ENCODE data around the gene POU2AF1. TPM values are rescaled to one million over a fixed set of nuclear protein-coding genes. Genes with fewer than 3 reads are reported as not detected.
A peak's percentile ranks its signal among the peaks of the same experiment; 100 is the strongest.

POU2AF1 gene
- polyA plus RNA-seq, 2 donors = 0.55 to 0.73 TPM

DNA sequence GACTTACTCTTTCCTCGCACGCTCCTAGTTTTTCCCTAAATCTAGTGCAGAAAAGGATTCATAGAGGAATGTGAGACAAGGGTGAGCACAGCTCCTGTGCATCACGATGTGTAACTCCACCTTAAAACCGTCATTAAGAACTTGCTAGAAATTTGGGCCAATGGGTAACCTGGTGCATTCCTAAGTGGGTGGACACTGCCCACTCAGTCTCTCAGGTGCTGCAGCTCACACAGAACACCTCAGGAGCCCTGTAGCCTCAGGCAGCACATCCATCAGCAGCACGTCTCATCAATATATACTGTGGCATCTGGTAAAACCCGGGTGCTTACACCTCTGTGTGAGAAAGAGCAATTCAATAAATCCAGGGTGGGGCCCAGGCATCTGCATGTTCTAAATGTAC, 68.4 kb downstream of the POU2AF1 start:
- Histone ChIP-seq H3K27me3 (ENCODE audit: control insufficient read depth in 1 of 2, insufficient read depth in 2 of 2, low read length in 2 of 2) (no peaks in the 10 kb centered on the region), H3K27ac (ENCODE audit: low read depth in 2 of 2, low read length in 1 of 2) (peak overlapping the region; percentile 5 to 16), H3K36me3 (ENCODE audit: control insufficient read depth in 2 of 2, insufficient read depth in 2 of 2, low read length in 1 of 2) (no peaks in the 10 kb centered on the region), H3K9me3 (ENCODE audit: control insufficient read depth in 2 of 2, insufficient read depth in 1 of 2, low read depth in 1 of 2, low read length in 1 of 2) (no peaks in the 10 kb centered on the region), H3K4me3 (ENCODE audit: low read depth in 1 of 2, low read length in 2 of 2) (no peak overlapping the region), H3K4me1 (ENCODE audit: control insufficient read depth in 2 of 2, insufficient read depth in 2 of 2, low read length in 1 of 2) (peaks cover 0 to 5% of the 10 kb centered on the region in 2 donors)
- 65 to 69% methylated on average over 6 of the region's 6 CpGs for WGBS, 2 donors

- Histone ChIP-seq H3K27me3 (ENCODE audit: control insufficient read depth in 1 of 2, insufficient read depth in 2 of 2, low read length in 2 of 2) (no peaks in the 10 kb centered on the region), H3K36me3 (ENCODE audit: control insufficient read depth in 2 of 2, insufficient read depth in 2 of 2, low read length in 1 of 2) (no peaks in the 10 kb centered on the region), H3K4me1 (ENCODE audit: control insufficient read depth in 2 of 2, insufficient read depth in 2 of 2, low read length in 1 of 2) (peaks cover 0 to 5% of the 10 kb centered on the region in 2 donors), H3K27ac (ENCODE audit: low read depth in 2 of 2, low read length in 1 of 2) (peak overlapping the region; percentile 55 to 58), H3K9me3 (ENCODE audit: control insufficient read depth in 2 of 2, insufficient read depth in 1 of 2, low read depth in 1 of 2, low read length in 1 of 2) (no peaks in the 10 kb centered on the region), H3K4me3 (ENCODE audit: low read depth in 1 of 2, low read length in 2 of 2) (no peak overlapping the region)
- WGBS, 2 donors = 41 to 44% methylated on average over 3 of the region's 3 CpGs
Observed at GRCh38 chr11:111310088-111310487, 69.0 kb downstream of the POU2AF1 start.

GRCh38 chr11:111309215-111309915, 69.7 kb downstream of the POU2AF1 start:
- Histone ChIP-seq H3K9me3 (ENCODE audit: control insufficient read depth in 2 of 2, insufficient read depth in 1 of 2, low read depth in 1 of 2, low read length in 1 of 2) (no peaks in the 10 kb centered on the region), H3K27ac (ENCODE audit: low read depth in 2 of 2, low read length in 1 of 2) (peak overlapping the region; percentile 55 to 58), H3K4me1 (ENCODE audit: control insufficient read depth in 2 of 2, insufficient read depth in 2 of 2, low read length in 1 of 2) (peaks cover 0 to 5% of the 10 kb centered on the region in 2 donors), H3K4me3 (ENCODE audit: low read depth in 1 of 2, low read length in 2 of 2) (no peak overlapping the region), H3K27me3 (ENCODE audit: control insufficient read depth in 1 of 2, insufficient read depth in 2 of 2, low read length in 2 of 2) (no peaks in the 10 kb centered on the region), H3K36me3 (ENCODE audit: control insufficient read depth in 2 of 2, insufficient read depth in 2 of 2, low read length in 1 of 2) (no peaks in the 10 kb centered on the region)
- WGBS, 2 donors = 64% methylated on average over 5 of the region's 5 CpGs

DNA sequence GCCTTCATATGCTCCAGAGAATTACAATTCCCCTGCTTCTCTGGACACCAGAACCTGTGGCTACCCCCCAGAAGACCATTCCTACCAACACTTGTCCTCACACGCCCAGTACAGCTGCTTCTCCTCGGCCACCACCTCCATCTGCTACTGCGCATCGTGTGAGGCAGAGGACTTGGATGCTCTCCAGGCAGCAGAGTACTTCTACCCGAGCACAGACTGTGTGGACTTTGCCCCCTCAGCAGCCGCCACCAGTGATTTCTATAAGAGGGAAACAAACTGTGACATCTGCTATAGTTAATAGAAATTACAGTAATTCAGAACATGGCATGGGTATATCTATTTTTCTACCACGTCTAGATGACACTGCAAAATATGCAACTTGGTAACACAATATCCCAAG, 70.9 kb downstream of the POU2AF1 start:
- peaks cover 0 to 5% of the 10 kb centered on the region in 2 donors for H3K4me1 ChIP-seq (ENCODE audit: control insufficient read depth in 2 of 2, insufficient read depth in 2 of 2, low read length in 1 of 2)
- peak overlapping the region in 1 of 2 donors; percentile 28 for H3K27ac ChIP-seq (ENCODE audit: low read depth in 2 of 2, low read length in 1 of 2)
- H3K4me3 ChIP-seq (ENCODE audit: low read depth in 1 of 2, low read length in 2 of 2) = no peak overlapping the region
- no peaks in the 10 kb centered on the region for H3K36me3 ChIP-seq (ENCODE audit: control insufficient read depth in 2 of 2, insufficient read depth in 2 of 2, low read length in 1 of 2)
- H3K9me3 ChIP-seq (ENCODE audit: control insufficient read depth in 2 of 2, insufficient read depth in 1 of 2, low read depth in 1 of 2, low read length in 1 of 2) = no peaks in the 10 kb centered on the region
- WGBS, 2 donors = 53 to 56% methylated on average over 7 of the region's 7 CpGs
- no peaks in the 10 kb centered on the region for H3K27me3 ChIP-seq (ENCODE audit: control insufficient read depth in 1 of 2, insufficient read depth in 2 of 2, low read length in 2 of 2)

GRCh38 chr11:111307472-111308108, 71.5 kb downstream of the POU2AF1 start:
- Histone ChIP-seq H3K9me3 (ENCODE audit: control insufficient read depth in 2 of 2, insufficient read depth in 1 of 2, low read depth in 1 of 2, low read length in 1 of 2) (no peaks in the 10 kb centered on the region), H3K4me1 (ENCODE audit: control insufficient read depth in 2 of 2, insufficient read depth in 2 of 2, low read length in 1 of 2) (peaks cover 0 to 5% of the 10 kb centered on the region in 2 donors), H3K27me3 (ENCODE audit: control insufficient read depth in 1 of 2, insufficient read depth in 2 of 2, low read length in 2 of 2) (no peaks in the 10 kb centered on the region), H3K36me3 (ENCODE audit: control insufficient read depth in 2 of 2, insufficient read depth in 2 of 2, low read length in 1 of 2) (no peaks in the 10 kb centered on the region), H3K4me3 (ENCODE audit: low read depth in 1 of 2, low read length in 2 of 2) (no peak overlapping the region), H3K27ac (ENCODE audit: low read depth in 2 of 2, low read length in 1 of 2) (peak overlapping the region; percentile 28 to 42)
- WGBS, 2 donors = 57% methylated on average over 3 of the region's 3 CpGs

GRCh38 chr11:111306321-111306720, 72.8 kb downstream of the POU2AF1 start:
- no peak overlapping the region for H3K4me3 ChIP-seq (ENCODE audit: low read depth in 1 of 2, low read length in 2 of 2)
- H3K9me3 ChIP-seq (ENCODE audit: control insufficient read depth in 2 of 2, insufficient read depth in 1 of 2, low read depth in 1 of 2, low read length in 1 of 2) = no peaks in the 10 kb centered on the region
- WGBS, 2 donors = 71 to 81% methylated on average over 5 of the region's 5 CpGs
- peaks cover 0 to 5% of the 10 kb centered on the region in 2 donors for H3K4me1 ChIP-seq (ENCODE audit: control insufficient read depth in 2 of 2, insufficient read depth in 2 of 2, low read length in 1 of 2)
- no peaks in the 10 kb centered on the region for H3K27me3 ChIP-seq (ENCODE audit: control insufficient read depth in 1 of 2, insufficient read depth in 2 of 2, low read length in 2 of 2)
- H3K27ac ChIP-seq (ENCODE audit: low read depth in 2 of 2, low read length in 1 of 2) = peak overlapping the region in 1 of 2 donors; percentile 13
- no peaks in the 10 kb centered on the region for H3K36me3 ChIP-seq (ENCODE audit: control insufficient read depth in 2 of 2, insufficient read depth in 2 of 2, low read length in 1 of 2)

DNA sequence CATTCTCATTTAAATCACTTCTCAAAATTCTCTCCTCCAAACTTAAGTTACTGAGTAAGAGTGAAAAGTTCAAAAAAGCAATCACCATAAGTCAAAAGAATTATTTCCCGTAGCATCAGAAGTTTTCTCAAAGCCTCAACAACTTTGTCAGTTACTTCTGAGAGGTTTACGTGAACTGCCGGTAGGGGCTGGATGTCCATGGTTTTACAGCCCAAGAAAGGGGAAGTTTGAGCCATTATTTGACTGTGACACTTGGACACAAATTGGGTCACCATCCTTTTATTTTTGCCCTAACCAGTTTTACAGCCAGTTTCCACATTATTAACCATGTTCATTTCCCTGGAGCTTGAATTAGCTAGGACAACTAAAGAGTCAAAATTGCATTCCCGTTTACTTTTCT, 73.2 kb downstream of the POU2AF1 start:
- 87 to 91% methylated on average over 4 of the region's 4 CpGs for WGBS, 2 donors
- Histone ChIP-seq H3K36me3 (ENCODE audit: control insufficient read depth in 2 of 2, insufficient read depth in 2 of 2, low read length in 1 of 2) (no peaks in the 10 kb centered on the region), H3K9me3 (ENCODE audit: control insufficient read depth in 2 of 2, insufficient read depth in 1 of 2, low read depth in 1 of 2, low read length in 1 of 2) (no peaks in the 10 kb centered on the region), H3K27ac (ENCODE audit: low read depth in 2 of 2, low read length in 1 of 2) (no peak overlapping the region), H3K27me3 (ENCODE audit: control insufficient read depth in 1 of 2, insufficient read depth in 2 of 2, low read length in 2 of 2) (no peaks in the 10 kb centered on the region), H3K4me1 (ENCODE audit: control insufficient read depth in 2 of 2, insufficient read depth in 2 of 2, low read length in 1 of 2) (peaks cover 0 to 3% of the 10 kb centered on the region in 2 donors), H3K4me3 (ENCODE audit: low read depth in 1 of 2, low read length in 2 of 2) (no peak overlapping the region)

DNA sequence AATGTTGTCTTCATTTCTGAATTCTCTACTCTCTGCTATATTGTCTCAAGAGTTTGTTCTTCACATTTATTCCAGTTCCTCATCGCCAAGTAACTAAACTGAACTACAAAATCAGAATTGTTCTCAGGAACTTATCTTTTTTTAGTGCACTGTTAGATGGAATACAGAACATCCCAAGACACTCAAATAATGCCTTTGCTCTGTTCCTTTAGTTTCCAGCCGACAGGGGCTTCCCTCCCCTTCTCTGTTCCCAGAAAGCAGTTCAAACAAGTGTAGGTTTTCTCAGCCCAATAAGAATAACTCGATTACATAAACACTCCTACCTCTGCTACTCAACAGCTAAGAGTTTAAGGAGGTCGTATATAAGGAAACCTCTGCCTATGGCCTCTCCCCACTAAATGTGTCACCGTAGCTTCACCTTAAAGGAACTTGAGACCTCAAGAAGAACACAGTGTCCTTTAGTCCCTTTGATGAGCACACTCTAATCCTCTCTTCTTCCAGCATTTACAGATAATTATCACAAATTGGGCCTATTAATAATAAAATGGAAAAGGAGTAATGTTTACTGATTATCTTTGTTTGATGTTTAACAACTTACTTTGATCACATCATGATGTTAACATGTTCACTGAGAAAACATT, 73.8 kb downstream of the POU2AF1 start:
- Histone ChIP-seq H3K4me1 (ENCODE audit: control insufficient read depth in 2 of 2, insufficient read depth in 2 of 2, low read length in 1 of 2) (peaks cover 0 to 3% of the 10 kb centered on the region in 2 donors), H3K27ac (ENCODE audit: low read depth in 2 of 2, low read length in 1 of 2) (no peak overlapping the region)
- 80 to 81% methylated on average over 5 of the region's 5 CpGs for WGBS, 2 donors

GRCh38 chr11:111303461-111303860, 75.6 kb downstream of the POU2AF1 start:
- Histone ChIP-seq H3K36me3 (ENCODE audit: control insufficient read depth in 2 of 2, insufficient read depth in 2 of 2, low read length in 1 of 2) (no peaks in the 10 kb centered on the region), H3K4me3 (ENCODE audit: low read depth in 1 of 2, low read length in 2 of 2) (no peak overlapping the region), H3K4me1 (ENCODE audit: control insufficient read depth in 2 of 2, insufficient read depth in 2 of 2, low read length in 1 of 2) (peaks cover 3 to 6% of the 10 kb centered on the region in 2 donors), H3K9me3 (ENCODE audit: control insufficient read depth in 2 of 2, insufficient read depth in 1 of 2, low read depth in 1 of 2, low read length in 1 of 2) (no peaks in the 10 kb centered on the region), H3K27ac (ENCODE audit: low read depth in 2 of 2, low read length in 1 of 2) (peak overlapping the region; percentile 34 to 41), H3K27me3 (ENCODE audit: control insufficient read depth in 1 of 2, insufficient read depth in 2 of 2, low read length in 2 of 2) (no peaks in the 10 kb centered on the region)
- 16 to 20% methylated on average over 4 of the region's 4 CpGs for WGBS, 2 donors

More for the DNA sequence above, 73.8 kb downstream of the POU2AF1 start:
- H3K4me3 ChIP-seq (ENCODE audit: low read depth in 1 of 2, low read length in 2 of 2) = no peak overlapping the region
- no peaks in the 10 kb centered on the region for H3K9me3 ChIP-seq (ENCODE audit: control insufficient read depth in 2 of 2, insufficient read depth in 1 of 2, low read depth in 1 of 2, low read length in 1 of 2)
- H3K27me3 ChIP-seq (ENCODE audit: control insufficient read depth in 1 of 2, insufficient read depth in 2 of 2, low read length in 2 of 2) = no peaks in the 10 kb centered on the region
- no peaks in the 10 kb centered on the region for H3K36me3 ChIP-seq (ENCODE audit: control insufficient read depth in 2 of 2, insufficient read depth in 2 of 2, low read length in 1 of 2)

Measured in esophagus (tissue), 2 donors.